Endothelial cell of umbilical vein (primary cell): ENCODE results near the gene RSPH10B. TPM values are rescaled to one million over a fixed set of nuclear protein-coding genes. Genes with fewer than 3 reads are reported as not detected.
A peak's percentile ranks its signal among the peaks of the same experiment; 100 is the strongest.
"Not testable (repeated sequence)": the region's sequence is repeated elsewhere in the genome, so short reads cannot be mapped to it uniquely, and the experiment has no call there.

Experiments used
- BruUV-seq: library from RNA; stranded (reverse); fragments of 400-500 nt; replicated peaks from 2 replicates; lab custom pipeline; 2021; lab: Mats Ljungman, UMichigan
- CTCF ChIA-PET: fragments of 300-600, 350-600 bp; sonication (Branson Sonifier 250); formaldehyde crosslinking; loops from one replicate; lab custom pipeline; 2021; ENCODE audit warnings: antibody characterized with exemption, inconsistent platforms; lab: Charles Lee
- POLR2A ChIA-PET: fragments of 300-600, 350-600 bp; sonication (Branson Sonifier 250); formaldehyde crosslinking; loops from one replicate; lab custom pipeline; 2021; ENCODE audit warnings: antibody characterized with exemption, inconsistent platforms; lab: Charles Lee
- DNase-seq: peaks from one replicate; pipeline ENCODE4 v3.0.0-alpha.2; 2011; ENCODE audit warnings: low read depth, low spot score
- FAIRE-seq: peaks from 2 replicates; lab custom pipeline; 2011; peaks lifted over from hg19 to GRCh38; lab: Jason Lieb, UNC
- H2AFZ ChIP-seq: 2 replicates; pipeline ENCODE4 v1.6.0; 2012; ENCODE audit warnings: low read depth, low read length, control low read depth, inconsistent platforms
- H3K27ac ChIP-seq: 2 replicates; pipeline ENCODE4 v1.5.1; 2011; ENCODE audit warnings: low read depth, mild to moderate bottlenecking, control low read depth, low read length, moderate library complexity; ENCODE audit not compliant: insufficient read depth
- H3K27me3 ChIP-seq, 2 experiments: 2 replicates each; pipeline versions ENCODE4 v1.6.0 to v1.6.1; 2011; ENCODE audit warnings: low read length in 2 of 2, mixed read lengths in 1 of 2; ENCODE audit not compliant: control insufficient read depth in 2 of 2, insufficient read depth in 2 of 2
- H3K36me3 ChIP-seq, 2 experiments: 2 replicates in 1 of 2; 3 replicates in 1 of 2; pipeline ENCODE4 v1.5.1; 2011; ENCODE audit warnings: low read length in 2 of 2, mild to moderate bottlenecking in 1 of 2, moderate library complexity in 1 of 2; ENCODE audit not compliant: control insufficient read depth in 2 of 2, insufficient read depth in 2 of 2; ENCODE audit errors: extremely low read depth in 1 of 2
- H3K4me1 ChIP-seq: 3 replicates; pipeline ENCODE4 v1.5.1; 2011; ENCODE audit warnings: mild to moderate bottlenecking, low read length; ENCODE audit not compliant: control insufficient read depth, insufficient read depth; ENCODE audit errors: extremely low read depth
- H3K4me2 ChIP-seq: 2 replicates; pipeline ENCODE4 v1.6.1; 2011; ENCODE audit warnings: low read length, control low read depth, mixed read lengths; ENCODE audit not compliant: insufficient read depth
- H3K4me3 ChIP-seq, 3 experiments: fragments of 200-600 bp in 1 of 3; sonication (generic), shearing (Covaris generic) in 1 of 3; replicated peaks in 1 of 3; 2 replicates each; pipeline ENCODE4 v1.5.1; 2011 to 2016; ENCODE audit warnings: control low read depth in 3 of 3, low read length in 3 of 3, mild to moderate bottlenecking in 2 of 3, inconsistent platforms in 1 of 3, low read depth in 1 of 3, moderate library complexity in 1 of 3; ENCODE audit not compliant: insufficient read depth in 1 of 3
- H3K79me2 ChIP-seq: 2 replicates; pipeline ENCODE4 v1.6.0; 2012; ENCODE audit warnings: low read length, inconsistent platforms; ENCODE audit not compliant: control insufficient read depth, insufficient read depth
- H3K9ac ChIP-seq: replicated peaks from 2 replicates; pipeline ENCODE3; 2011; ENCODE audit warnings: low read length, control low read depth; ENCODE audit not compliant: insufficient read depth; ENCODE audit errors: extremely low read depth
- H3K9me1 ChIP-seq: replicated peaks from 3 replicates; pipeline ENCODE4 v1.6.0; 2011; ENCODE audit warnings: mild to moderate bottlenecking, low read length; ENCODE audit not compliant: control insufficient read depth, insufficient read depth; ENCODE audit errors: extremely low read depth
- H3K9me3 ChIP-seq: replicated peaks from 2 replicates; pipeline ENCODE4 v1.5.1; 2012; ENCODE audit warnings: low read length, inconsistent platforms; ENCODE audit not compliant: control insufficient read depth, insufficient read depth
- H4K20me1 ChIP-seq: replicated peaks from 2 replicates; pipeline ENCODE3; 2011; ENCODE audit warnings: mild to moderate bottlenecking, low read length; ENCODE audit not compliant: control insufficient read depth, insufficient read depth; ENCODE audit errors: extremely low read depth
- dilution Hi-C: fragments of 300-500 bp; cut with MboI; formaldehyde crosslinking; loops from one replicate; pipeline ENCODE4 v1.15.0; 2019; ENCODE audit warnings: low sequenced_read_pairs; ENCODE audit not compliant: extremely low pct_ligation_motif_present
- intact Hi-C: fragments of 100-400 bp; cut with micrococcal nuclease; formaldehyde crosslinking; loops from one replicate; pipeline ENCODE4 v1.10.0; 2022
- polyA plus RNA-seq, 4 experiments: library from polyadenylated mRNA; depleted of rRNA in 3 of 4; stranded (reverse) in 3 of 4; unstranded in 1 of 4; fragments of >200 nt; gene quantifications; 2 replicates each; pipeline versions ENCODE4 v1.2.1 to v1.2.3, GENCODE V29; 2011 to 2012; ENCODE audit warnings: missing spikeins in 1 of 4
- total RNA-seq: library from RNA; stranded (reverse); gene quantifications from 2 replicates; pipeline ENCODE4 v1.2.3, GENCODE V29; 2021

The RSPH10B gene
- total and polyA plus RNA-seq, 2 donors (not counting 3 experiments of a cell fraction or from before 2014, with no cell fraction given): 0.15 to 0.29 TPM

- H3K4me2 ChIP-seq, DNase-seq, H3K9ac ChIP-seq, intact Hi-C loops, BruUV-seq, FAIRE-seq, H3K9me1 ChIP-seq, H4K20me1 ChIP-seq, CTCF ChIA-PET, dilution Hi-C loops, POLR2A ChIA-PET, H3K9me3 ChIP-seq, H3K4me1 ChIP-seq, H3K27me3 ChIP-seq, H3K36me3 ChIP-seq, H2AFZ ChIP-seq, H3K27ac ChIP-seq, H3K4me3 ChIP-seq, H3K79me2 ChIP-seq: not testable (repeated sequence)
Observed at GRCh38 chr7:5973580-5973979, 3.1 kb upstream of the RSPH10B start.

- POLR2A ChIA-PET, H3K9me1 ChIP-seq, H3K9ac ChIP-seq, H3K27me3 ChIP-seq, dilution Hi-C loops, DNase-seq, BruUV-seq, H3K4me2 ChIP-seq, intact Hi-C loops, H3K4me1 ChIP-seq, H3K27ac ChIP-seq, H4K20me1 ChIP-seq, H2AFZ ChIP-seq, CTCF ChIA-PET, H3K36me3 ChIP-seq, H3K4me3 ChIP-seq, H3K79me2 ChIP-seq, H3K9me3 ChIP-seq: not testable (repeated sequence)
- FAIRE-seq: peak; percentile 40
Observed at GRCh38 chr7:5963810-5964209, 6.7 kb downstream of the RSPH10B start.

- not testable (repeated sequence) for BruUV-seq, FAIRE-seq, H3K36me3 ChIP-seq
Observed at GRCh38 chr7:5963205-5963604, 7.3 kb downstream of the RSPH10B start.

GRCh38 chr7:5934945-5935450 is 35.5 kb downstream of the RSPH10B start:
- dilution Hi-C loops, POLR2A ChIA-PET, FAIRE-seq: not testable (repeated sequence)

More at GRCh38 chr7:5963205-5963604, 7.3 kb downstream of the RSPH10B start:
- H3K27ac ChIP-seq, H3K9ac ChIP-seq, H2AFZ ChIP-seq, H4K20me1 ChIP-seq, H3K9me1 ChIP-seq, CTCF ChIA-PET, DNase-seq, POLR2A ChIA-PET, H3K4me2 ChIP-seq, dilution Hi-C loops, H3K79me2 ChIP-seq, intact Hi-C loops, H3K4me1 ChIP-seq, H3K4me3 ChIP-seq, H3K9me3 ChIP-seq, H3K27me3 ChIP-seq: not testable (repeated sequence)

More at GRCh38 chr7:5934945-5935450, 35.5 kb downstream of the RSPH10B start:
- H3K9me3 ChIP-seq, H4K20me1 ChIP-seq, H3K27ac ChIP-seq, H3K4me3 ChIP-seq, H2AFZ ChIP-seq, BruUV-seq, intact Hi-C loops, DNase-seq, H3K36me3 ChIP-seq, H3K9me1 ChIP-seq, H3K4me1 ChIP-seq, H3K9ac ChIP-seq, H3K27me3 ChIP-seq, H3K79me2 ChIP-seq, CTCF ChIA-PET, H3K4me2 ChIP-seq: not testable (repeated sequence)
